OCI-LY1 (cell line): ENCODE measurements around the gene LDLRAD1.

Experiments used
- EZH2 ChIP-seq: fragments of 200-600 bp; sonication (generic), shearing (Covaris generic); IDR thresholded peaks from 2 replicates; pipeline ENCODE4 v1.8.0; 2017; ENCODE audit warnings: borderline replicate concordance, mixed run types, mild to moderate bottlenecking, antibody characterized with exemption, low read length, moderate library complexity, mixed read lengths
- TF ChIP-seq, protein P1 (sequence below): fragments of 200-600 bp; sonication (generic), shearing (Covaris generic); IDR thresholded peaks from 2 replicates; pipeline ENCODE4 v1.5.1; 2017; ENCODE audit warnings: mild to moderate bottlenecking, antibody characterized with exemption, low read length, moderate library complexity, mixed read lengths

DNA sequence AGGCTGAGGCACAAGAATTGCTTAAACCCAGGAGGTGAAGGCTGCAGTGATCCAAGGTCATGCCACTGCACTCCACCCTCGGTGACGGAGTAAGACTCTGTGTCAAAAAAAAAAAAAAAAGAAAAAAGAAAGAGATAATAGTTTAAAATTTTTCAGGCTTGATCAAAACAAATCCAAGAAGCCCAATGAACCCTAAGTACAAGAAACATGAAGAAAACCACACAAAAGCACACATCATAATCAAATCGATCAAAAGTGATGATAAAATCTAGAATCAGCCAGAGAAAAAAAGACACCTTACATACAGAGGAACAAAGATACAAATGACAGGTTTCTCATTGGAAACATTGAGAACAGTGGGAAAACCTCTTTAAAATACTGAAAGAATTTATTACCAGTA, 31.5 kb downstream of the LDLRAD1 start:
- TF ChIP-seq, protein P1, sequence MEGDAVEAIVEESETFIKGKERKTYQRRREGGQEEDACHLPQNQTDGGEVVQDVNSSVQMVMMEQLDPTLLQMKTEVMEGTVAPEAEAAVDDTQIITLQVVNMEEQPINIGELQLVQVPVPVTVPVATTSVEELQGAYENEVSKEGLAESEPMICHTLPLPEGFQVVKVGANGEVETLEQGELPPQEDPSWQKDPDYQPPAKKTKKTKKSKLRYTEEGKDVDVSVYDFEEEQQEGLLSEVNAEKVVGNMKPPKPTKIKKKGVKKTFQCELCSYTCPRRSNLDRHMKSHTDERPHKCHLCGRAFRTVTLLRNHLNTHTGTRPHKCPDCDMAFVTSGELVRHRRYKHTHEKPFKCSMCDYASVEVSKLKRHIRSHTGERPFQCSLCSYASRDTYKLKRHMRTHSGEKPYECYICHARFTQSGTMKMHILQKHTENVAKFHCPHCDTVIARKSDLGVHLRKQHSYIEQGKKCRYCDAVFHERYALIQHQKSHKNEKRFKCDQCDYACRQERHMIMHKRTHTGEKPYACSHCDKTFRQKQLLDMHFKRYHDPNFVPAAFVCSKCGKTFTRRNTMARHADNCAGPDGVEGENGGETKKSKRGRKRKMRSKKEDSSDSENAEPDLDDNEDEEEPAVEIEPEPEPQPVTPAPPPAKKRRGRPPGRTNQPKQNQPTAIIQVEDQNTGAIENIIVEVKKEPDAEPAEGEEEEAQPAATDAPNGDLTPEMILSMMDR: no peak
- TF ChIP-seq EZH2: no peak
